Epithelial cell of esophagus (primary cell): ENCODE measurements around the gene RERE.

Source experiments
- DNase-seq: peaks from one replicate; pipeline ENCODE4 v3.0.0; 2010; ENCODE audit warnings: low read depth
- H3K4me3 ChIP-seq: 2 replicates; pipeline ENCODE4 v1.5.1; 2011; ENCODE audit warnings: mild to moderate bottlenecking, low read length, control low read depth
- TF ChIP-seq, protein P1 (sequence below): IDR thresholded peaks from 2 replicates; pipeline ENCODE4 v1.5.1; 2011; ENCODE audit warnings: low read depth, mild to moderate bottlenecking, low read length, control low read depth, inconsistent platforms; ENCODE audit not compliant: insufficient read depth; ENCODE audit errors: missing control alignments

The RERE gene

GRCh38 chr1:8365661-8366362 lies 451.6 kb downstream of the RERE start:
- no peak for DNase-seq
- TF ChIP-seq, protein P1, sequence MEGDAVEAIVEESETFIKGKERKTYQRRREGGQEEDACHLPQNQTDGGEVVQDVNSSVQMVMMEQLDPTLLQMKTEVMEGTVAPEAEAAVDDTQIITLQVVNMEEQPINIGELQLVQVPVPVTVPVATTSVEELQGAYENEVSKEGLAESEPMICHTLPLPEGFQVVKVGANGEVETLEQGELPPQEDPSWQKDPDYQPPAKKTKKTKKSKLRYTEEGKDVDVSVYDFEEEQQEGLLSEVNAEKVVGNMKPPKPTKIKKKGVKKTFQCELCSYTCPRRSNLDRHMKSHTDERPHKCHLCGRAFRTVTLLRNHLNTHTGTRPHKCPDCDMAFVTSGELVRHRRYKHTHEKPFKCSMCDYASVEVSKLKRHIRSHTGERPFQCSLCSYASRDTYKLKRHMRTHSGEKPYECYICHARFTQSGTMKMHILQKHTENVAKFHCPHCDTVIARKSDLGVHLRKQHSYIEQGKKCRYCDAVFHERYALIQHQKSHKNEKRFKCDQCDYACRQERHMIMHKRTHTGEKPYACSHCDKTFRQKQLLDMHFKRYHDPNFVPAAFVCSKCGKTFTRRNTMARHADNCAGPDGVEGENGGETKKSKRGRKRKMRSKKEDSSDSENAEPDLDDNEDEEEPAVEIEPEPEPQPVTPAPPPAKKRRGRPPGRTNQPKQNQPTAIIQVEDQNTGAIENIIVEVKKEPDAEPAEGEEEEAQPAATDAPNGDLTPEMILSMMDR = no peak

DNA sequence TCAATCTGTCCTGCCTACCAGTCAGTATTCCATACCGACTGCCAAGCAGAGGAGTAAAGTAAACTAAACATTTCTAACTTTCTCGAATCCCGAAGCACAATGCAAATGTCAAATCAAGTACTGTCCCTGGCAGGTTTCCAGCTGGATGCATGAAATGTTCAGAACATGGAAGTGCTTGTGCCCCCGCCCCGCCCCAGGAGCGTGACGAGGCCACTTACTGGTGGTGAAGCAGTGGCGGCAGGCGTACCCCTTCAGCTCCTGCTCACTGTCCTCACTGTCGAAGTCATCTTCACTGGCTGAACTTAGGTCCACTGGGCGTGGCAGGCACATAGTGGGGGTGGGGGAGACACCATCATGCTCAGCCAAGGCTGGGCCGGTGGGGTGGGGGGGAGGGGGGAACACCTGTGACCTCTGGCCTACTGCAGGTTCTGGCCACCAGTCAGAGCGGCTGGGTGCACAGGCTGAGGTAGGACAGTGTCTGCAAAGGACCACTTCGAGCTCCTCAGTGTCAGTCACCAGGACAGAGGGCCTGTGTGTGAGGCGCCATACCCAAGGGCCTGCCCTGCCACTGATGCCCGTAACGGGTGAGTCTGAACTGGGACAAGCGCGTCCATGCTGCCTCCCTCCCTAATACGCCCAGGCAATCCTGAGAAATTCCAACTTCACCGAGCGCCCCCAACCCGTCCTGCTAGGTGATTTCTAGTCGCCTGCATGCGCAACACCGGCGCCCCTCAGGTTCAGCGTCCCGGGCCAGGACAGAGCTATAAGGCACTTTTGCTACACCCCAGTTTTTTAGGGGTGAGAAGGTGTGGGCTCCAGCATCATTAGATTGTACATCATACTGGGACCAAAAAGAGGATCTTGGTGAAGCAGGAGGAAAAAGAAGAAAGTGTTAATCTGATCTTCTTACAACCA lies 452.7 kb downstream of the RERE start:
- no peak for DNase-seq
- no peak overlapping the region for H3K4me3 ChIP-seq
- TF ChIP-seq, protein P1 = no peak

More at GRCh38 chr1:8365661-8366362, 451.6 kb downstream of the RERE start:
- H3K4me3 ChIP-seq = no peak overlapping the region

DNA sequence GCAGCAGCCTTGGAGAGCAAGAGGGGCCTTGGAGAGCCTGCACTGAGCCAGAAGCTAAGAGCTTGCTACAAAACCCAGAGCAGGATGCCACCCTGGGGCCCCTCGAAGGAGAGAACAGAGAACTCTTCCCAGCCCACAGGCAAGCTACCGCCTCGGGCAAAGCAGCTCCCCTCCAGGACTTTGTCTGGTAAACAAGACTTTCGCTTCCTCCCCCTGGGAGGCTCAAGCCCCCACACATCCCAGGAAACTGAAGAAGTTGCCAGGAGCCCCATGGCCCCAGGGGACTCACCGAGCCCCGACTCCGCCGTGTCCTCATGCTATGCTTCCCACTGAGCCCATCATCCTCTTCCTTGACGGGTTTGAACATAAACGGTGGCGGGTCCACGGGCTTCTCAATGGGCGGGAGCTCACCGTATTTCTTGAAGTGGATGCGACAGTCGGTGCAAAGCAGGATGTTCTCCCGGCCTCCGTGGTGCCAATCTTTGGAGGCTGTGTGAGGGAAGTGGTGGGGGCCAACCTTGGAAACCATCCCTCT lies 453.6 kb downstream of the RERE start:
- TF ChIP-seq, protein P1 = no peak
- no peak overlapping the region for H3K4me3 ChIP-seq
- no peak for DNase-seq

GRCh38 chr1:8363186-8363766 lies 454.2 kb downstream of the RERE start:
- TF ChIP-seq, protein P1 = no peak
- no peak for DNase-seq
- no peak overlapping the region for H3K4me3 ChIP-seq

GRCh38 chr1:8362701-8363101 lies 454.7 kb downstream of the RERE start:
- no peak for DNase-seq
- TF ChIP-seq, protein P1 = no peak
- no peak overlapping the region for H3K4me3 ChIP-seq

DNA sequence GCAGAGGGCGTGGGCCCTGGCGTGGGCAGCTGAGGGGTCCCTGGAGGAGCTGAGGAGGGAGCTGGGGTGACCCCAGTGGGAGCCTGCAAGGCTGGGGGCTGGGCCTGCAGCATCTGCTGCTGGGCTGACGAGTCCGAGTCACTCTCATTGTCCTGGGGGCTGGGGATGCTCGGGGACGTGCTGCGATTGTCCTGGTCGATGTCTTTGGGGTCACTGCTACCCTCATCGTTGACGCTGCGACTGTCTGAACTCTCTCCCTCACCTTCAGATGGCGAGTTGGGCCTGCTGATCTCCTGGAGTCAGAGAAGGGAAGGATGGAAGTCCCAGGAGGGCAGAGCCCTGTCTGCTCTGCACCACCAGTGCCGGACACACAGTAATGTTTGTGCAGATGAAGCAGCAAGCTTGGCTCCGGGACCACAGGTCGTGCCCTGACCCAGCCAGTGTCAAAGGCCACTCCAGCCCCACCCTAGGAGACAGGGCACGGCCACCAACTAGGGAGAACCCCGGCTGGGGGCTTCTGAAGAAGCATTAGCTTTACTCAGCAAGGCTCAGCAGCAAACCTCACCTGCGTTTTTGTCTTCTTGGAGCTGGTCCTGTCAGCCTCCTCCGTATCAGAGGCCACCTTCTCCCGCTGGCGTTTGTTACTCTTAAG lies 456.1 kb downstream of the RERE start:
- TF ChIP-seq, protein P1 = no peak
- no peak for DNase-seq
- no peak overlapping the region for H3K4me3 ChIP-seq
